ENCODE measurements around the gene BACE1. TPM values are rescaled to one million over a fixed set of nuclear protein-coding genes. Genes with fewer than 3 reads are reported as not detected.
"Not testable (repeated sequence)": the region's sequence is repeated elsewhere in the genome, so short reads cannot be mapped to it uniquely, and the experiment has no call there.

BACE1 gene
- total RNA-seq: 10.7 TPM
- long read RNA-seq, full-length matches to known transcripts: 9 of 12 reads
- long read RNA-seq, partial matches to known transcripts: 0 of 12 reads
- long read RNA-seq, other reads (novel, unspliced or antisense): 3 of 12 reads

- ATAC-seq (peak; percentile 97), DNase-seq (ENCODE audit: missing footprints) (peak; percentile 85)
- intact Hi-C loops (cut with DNase I): loop anchor here (5.0 kb wide), 1 partner anchor 84 kb away; the partner anchor contains the start of genes PCSK7 and RNF214
Observed at GRCh38 chr11:117316197-117316961, at the start of gene BACE1. TSS of gene BACE1 (minus strand) at chr11:117316256. CDS start at chr11:117315795, 461 bp downstream.

GRCh38 chr11:117361432-117361831 is 45.4 kb upstream of the BACE1 start:
- intact Hi-C loops (cut with DNase I): no loop called here

GRCh38 chr11:117356126-117356890 is 40.3 kb upstream of the BACE1 start:
- ATAC-seq (no peak), DNase-seq (ENCODE audit: missing footprints) (no peak)
- intact Hi-C loops (cut with DNase I): no loop called here

More at GRCh38 chr11:117361432-117361831, 45.4 kb upstream of the BACE1 start:
- DNase-seq (ENCODE audit: missing footprints) (no peak), ATAC-seq (no peak)

- intact Hi-C loops (cut with DNase I): no loop called here
- ATAC-seq (no peak), DNase-seq (ENCODE audit: missing footprints) (no peak)
Observed at GRCh38 chr11:117354550-117354949, 38.5 kb upstream of the BACE1 start.

- DNase-seq (ENCODE audit: missing footprints) (no peak), ATAC-seq (no peak)
- intact Hi-C loops (cut with DNase I): no loop called here
Observed at GRCh38 chr11:117345039-117345438, 29.0 kb upstream of the BACE1 start.

- intact Hi-C loops (cut with DNase I): no loop called here
- ATAC-seq (no peak), DNase-seq (ENCODE audit: missing footprints) (no peak)
Observed at GRCh38 chr11:117337076-117337475, 21.0 kb upstream of the BACE1 start.

GRCh38 chr11:117335399-117335798 is 19.3 kb upstream of the BACE1 start:
- intact Hi-C loops (cut with DNase I): no loop called here
- DNase-seq (ENCODE audit: missing footprints): no peak
- ATAC-seq: no peak

- ATAC-seq (no peak), DNase-seq (ENCODE audit: missing footprints) (no peak)
- intact Hi-C loops (cut with DNase I): no loop called here
Observed at GRCh38 chr11:117334896-117335295, 18.8 kb upstream of the BACE1 start.

GRCh38 chr11:117333917-117334316 is 17.9 kb upstream of the BACE1 start:
- no peak for ATAC-seq
- intact Hi-C loops (cut with DNase I): no loop called here
- DNase-seq (ENCODE audit: missing footprints): no peak

GRCh38 chr11:117332843-117333242 is 16.8 kb upstream of the BACE1 start:
- intact Hi-C loops (cut with DNase I): no loop called here
- ATAC-seq: no peak
- DNase-seq (ENCODE audit: missing footprints): no peak

GRCh38 chr11:117328375-117329010 is 12.4 kb upstream of the BACE1 start:
- intact Hi-C loops (cut with DNase I): loop anchor here (5.0 kb wide), 1 partner anchor 231 kb away; the partner anchor contains the start of gene SIK3
- ATAC-seq (peak; percentile 71), DNase-seq (ENCODE audit: missing footprints) (no peak)

- peak; percentile 97 for ATAC-seq
- peak; percentile 98 for DNase-seq (ENCODE audit: missing footprints)
- intact Hi-C loops (cut with DNase I): loop anchor here (5.0 kb wide), 1 partner anchor 230 kb away; the partner anchor contains the start of gene SIK3
Observed at GRCh38 chr11:117327567-117328374, 11.7 kb upstream of the BACE1 start, which contains the start of gene CEP164. TSS of gene CEP164 (plus strand) at chr11:117327854. CDS start at chr11:117338587, 10,733 bp downstream.

GRCh38 chr11:117327255-117327566 is 11.2 kb upstream of the BACE1 start:
- intact Hi-C loops (cut with DNase I): loop anchor here (5.0 kb wide), 1 partner anchor 230 kb away; the partner anchor contains the start of gene SIK3
- not testable (repeated sequence) for ATAC-seq; DNase-seq (ENCODE audit: missing footprints)

GRCh38 chr11:117319214-117319840 is 3.3 kb upstream of the BACE1 start:
- intact Hi-C loops (cut with DNase I): loop anchor here (5.0 kb wide), 1 partner anchor 87 kb away; the partner anchor contains the start of genes PCSK7 and RNF214
- no peak for ATAC-seq
- DNase-seq (ENCODE audit: missing footprints): no peak

- DNase-seq (ENCODE audit: missing footprints): no peak
- intact Hi-C loops (cut with DNase I): loop anchor here (5.0 kb wide), 1 partner anchor 86 kb away; the partner anchor contains the start of genes PCSK7 and RNF214
- no peak for ATAC-seq
Observed at GRCh38 chr11:117318738-117319137, 2.7 kb upstream of the BACE1 start.

GRCh38 chr11:117315285-117316196 is 515 bp downstream of the BACE1 start:
- peak; percentile 79 for DNase-seq (ENCODE audit: missing footprints)
- intact Hi-C loops (cut with DNase I): loop anchor here (5.0 kb wide), 1 partner anchor 83 kb away; the partner anchor contains the start of genes PCSK7 and RNF214

More at GRCh38 chr11:117315285-117316196, 515 bp downstream of the BACE1 start:
- ATAC-seq: peak; percentile 14
